SW 1271 (cell line): ENCODE data around the gene ZFC3H1.

Experiments
- DNase-seq, 2 experiments: peaks; one replicate each; lab custom pipeline; 2025; lab: John Stamatoyannopoulos, UW

The ZFC3H1 gene

DNA sequence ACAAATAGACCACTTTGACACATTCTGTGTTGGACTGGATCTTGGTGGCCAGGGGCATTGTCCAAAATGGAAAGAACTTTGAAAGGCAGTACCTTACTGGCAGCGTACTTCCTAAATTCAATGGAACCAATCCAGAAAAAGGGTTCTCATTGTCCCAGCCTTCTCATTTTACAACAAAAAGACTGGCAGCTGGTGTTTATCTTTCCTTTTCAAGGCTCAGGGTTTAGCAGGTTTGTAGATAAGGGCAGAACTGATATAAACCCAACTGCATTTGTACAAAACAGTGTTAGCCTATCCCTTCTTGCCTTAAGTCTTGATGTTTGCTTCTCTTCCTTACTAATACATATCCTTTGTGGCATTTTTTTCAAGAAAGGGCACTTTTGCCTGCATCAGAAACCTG lies 8.2 kb upstream of the ZFC3H1 start:
- DNase-seq = no peak

DNA sequence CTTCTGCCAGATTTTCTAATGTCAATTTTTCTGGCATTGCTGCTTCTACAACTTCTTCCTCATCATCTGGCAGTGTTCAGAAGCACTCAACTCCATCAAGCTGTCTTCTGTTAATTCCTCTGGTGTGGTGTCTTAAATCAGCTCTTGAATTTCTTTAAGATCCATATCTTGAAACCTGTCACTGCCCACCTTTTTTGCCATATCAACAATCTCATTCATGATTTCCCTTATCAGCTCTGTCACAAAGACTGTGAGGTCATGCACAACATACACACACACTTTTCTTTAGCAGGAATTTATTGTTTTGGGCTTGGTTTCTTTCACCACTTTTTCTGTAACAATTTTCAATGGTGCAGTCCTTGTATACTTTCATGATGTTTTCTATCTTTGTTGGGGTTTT lies 7.7 kb upstream of the ZFC3H1 start:
- no peak for DNase-seq

DNA sequence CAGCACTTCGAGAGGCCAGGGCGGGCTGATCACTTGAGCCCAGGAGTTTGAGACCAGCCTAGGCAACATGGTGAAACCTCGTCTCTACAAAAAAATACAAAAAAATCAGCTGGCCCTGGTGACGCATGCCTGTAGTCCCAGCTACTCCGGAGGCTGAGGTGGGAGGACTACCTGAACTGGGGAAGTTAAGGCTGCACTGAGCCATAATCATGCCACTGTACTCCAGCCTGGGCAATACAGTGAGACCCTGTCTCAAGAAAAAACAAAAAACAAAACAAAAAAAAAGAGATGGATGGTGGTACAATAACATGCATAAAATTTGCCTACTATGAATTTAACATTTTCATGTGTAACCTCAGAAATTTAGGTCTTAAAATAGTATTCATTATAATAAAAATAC lies 2.6 kb upstream of the ZFC3H1 start:
- DNase-seq = no peak

DNA sequence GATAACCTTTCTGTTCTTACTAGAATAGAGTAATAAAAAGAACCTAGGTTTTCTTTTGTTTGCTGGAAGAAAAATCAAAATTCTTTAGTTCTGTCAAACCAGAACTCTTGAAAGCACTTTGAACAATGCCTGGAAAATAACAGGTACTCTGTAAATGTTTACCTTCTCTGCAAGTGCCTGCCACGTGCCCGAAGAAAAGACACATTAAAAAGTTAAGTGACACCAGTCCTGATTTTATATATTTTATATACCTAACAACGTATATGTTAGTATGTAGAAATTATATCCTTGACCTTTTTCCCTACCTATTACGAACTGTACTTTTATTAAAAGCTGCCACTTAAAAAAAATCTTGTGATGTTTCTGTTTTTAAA lies 1.4 kb upstream of the ZFC3H1 start:
- DNase-seq = no peak

DNA sequence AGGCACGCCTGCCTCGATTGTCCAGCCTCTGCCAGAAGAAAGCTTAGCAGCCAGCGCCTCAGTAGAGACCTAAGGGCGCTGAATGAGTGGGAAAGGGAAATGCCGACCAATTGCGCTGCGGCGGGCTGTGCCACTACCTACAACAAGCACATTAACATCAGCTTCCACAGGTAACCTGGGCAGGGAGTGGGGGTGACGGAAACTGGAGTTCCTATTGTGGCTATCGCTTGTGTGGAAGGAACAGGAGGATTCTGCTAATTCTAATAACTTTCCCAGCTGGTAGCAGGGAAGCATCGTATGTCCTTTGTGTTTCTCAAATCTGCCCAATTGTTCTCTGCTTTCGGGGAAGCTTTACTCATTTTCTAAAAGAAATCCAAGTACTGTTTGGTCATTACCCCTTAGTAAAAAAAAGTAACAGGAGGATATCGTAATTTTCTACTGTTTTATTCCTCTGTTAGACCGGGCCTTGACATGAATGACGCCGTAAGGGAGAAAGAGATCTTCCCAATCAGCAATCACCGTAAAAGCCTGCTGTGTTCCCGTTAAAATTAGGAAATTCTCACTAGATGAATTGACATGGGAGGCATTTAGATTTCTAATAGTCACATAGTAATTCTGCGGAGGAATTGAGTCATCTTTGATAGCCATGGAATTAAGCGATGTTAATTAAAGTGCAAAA lies 902 bp upstream of the ZFC3H1 start:
- no peak for DNase-seq

DNA sequence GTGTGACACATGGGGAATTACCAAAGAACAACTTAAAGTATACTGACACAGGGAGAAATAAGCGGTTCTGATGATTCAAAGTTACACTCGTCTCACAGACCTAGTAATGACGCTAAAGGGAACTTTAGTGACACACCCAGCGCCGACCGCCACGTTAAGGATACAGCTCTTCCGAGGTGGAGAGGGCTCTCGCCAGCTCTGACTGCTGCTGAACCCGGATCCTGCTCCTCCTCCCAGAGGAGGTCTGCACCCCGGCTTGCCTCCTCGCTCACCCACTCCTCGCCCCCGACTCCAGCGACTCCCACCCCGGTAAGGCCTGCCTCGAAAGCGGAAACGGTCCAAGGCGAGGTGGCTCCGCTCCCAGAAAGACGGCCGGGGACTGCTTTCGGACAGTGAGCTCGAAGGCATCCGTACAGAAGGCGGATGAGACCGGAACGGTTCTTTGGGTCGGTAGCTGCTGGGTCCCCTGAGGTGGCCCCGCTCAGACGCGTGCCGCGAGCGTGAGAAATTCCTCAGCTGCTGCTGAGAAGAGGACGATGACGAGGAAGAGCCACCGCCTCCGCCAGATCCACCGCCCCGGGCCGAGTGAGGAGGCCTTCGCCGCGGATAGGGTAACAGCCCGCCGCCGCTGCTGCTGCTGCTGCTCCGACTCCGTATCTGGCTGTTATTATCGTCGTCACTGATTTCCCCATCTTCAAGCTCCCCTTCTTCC lies 643 bp downstream of the ZFC3H1 start:
- peak in 1 of 2 experiments; percentile 63 for DNase-seq

DNA sequence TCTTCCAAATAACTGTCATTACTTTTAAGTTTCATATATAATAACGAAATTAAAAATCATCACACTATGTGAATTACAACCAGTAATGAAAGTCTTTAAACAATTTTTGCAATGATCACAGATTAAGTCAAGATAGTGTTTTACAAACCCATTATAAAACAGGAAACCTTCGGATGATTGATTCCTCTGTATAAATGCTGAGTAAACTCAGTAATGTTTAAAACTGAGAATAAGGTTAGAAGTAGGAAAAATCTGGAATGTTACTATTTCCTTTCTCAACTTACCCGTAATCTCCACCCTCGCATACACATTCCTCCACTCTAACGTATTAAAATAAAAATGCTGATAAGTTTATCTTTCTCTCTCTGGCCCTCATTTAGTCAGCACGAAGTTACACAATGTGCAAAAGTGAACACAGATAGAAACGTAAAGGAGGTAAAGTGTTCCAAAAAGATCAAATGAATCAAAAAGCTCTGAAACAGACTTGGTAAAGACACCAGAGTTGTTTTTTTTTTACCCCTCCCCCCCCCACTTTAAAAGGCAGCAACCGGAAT lies 1.6 kb downstream of the ZFC3H1 start:
- DNase-seq = no peak

DNA sequence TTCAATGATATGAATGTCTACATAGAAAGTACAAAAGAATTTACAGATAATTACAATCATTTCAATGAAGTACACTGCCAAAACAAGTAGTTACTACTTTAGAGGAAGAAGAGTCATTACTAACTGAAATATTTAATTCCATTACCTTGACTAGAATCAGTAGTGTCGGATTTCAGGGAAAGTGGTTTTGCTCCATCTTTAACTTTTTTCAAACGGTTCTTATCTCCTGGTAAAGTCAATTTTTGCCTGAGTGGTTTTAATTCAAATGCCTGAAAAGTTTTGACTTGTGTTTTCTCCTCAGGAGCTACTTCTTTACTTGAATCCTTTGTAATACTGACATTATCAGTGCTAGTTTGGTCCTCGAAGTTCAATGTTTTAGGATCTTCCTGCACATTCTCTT lies 6.9 kb downstream of the ZFC3H1 start:
- no peak for DNase-seq

DNA sequence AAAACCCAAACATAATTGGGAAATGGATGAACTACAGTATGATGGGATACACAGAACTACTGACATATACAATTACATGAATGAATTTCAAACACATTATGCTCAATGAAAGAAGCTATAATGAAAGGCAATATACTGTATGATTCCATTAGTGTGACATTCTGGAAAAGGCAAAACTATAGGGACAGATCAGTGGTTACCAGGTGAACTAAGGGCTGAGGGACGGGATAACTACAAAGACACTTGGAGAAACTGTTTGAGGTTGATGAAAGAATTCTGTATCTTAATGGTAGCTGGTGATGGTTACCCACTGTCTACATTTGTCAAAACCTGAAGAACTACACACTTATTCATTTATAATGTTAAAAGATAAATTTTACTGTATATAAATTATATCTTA lies 7.7 kb downstream of the ZFC3H1 start:
- DNase-seq = no peak

DNA sequence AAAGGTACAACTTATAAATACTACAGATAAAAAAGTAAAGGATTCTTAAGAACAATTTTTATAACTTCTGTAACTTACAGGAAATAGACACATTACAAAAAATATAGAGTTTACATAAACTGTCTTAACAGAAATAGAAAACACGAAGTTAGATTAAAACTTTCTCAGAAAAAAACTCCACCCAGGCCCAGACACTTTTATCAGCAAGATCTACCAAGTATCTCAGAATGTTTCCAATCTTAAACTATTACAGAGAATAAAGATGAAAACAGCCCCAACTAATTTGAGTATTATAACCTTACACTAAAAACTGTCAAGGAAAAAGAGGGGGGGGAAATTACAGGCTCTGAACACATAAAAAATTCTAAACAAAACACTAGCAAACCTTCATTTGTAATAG lies 8.2 kb downstream of the ZFC3H1 start:
- no peak for DNase-seq

DNA sequence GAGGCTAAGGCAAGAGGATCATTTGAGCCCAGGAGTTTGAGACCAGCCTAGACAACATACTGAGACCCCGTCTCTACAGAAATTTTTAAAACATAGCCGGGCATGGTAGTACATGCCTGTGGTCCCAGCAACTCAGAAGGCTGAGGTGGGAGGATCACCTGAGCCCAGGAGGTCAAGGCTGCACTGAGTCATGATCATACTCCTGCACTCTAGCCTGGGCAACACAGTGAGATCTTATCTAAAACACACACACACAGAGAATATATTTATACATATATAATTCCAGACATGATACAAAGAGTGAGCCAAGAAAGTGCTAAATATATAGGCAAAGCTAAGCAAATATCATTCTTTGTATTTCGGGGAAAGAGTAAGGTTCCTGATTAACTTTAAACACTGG lies 9.4 kb downstream of the ZFC3H1 start:
- DNase-seq = no peak

DNA sequence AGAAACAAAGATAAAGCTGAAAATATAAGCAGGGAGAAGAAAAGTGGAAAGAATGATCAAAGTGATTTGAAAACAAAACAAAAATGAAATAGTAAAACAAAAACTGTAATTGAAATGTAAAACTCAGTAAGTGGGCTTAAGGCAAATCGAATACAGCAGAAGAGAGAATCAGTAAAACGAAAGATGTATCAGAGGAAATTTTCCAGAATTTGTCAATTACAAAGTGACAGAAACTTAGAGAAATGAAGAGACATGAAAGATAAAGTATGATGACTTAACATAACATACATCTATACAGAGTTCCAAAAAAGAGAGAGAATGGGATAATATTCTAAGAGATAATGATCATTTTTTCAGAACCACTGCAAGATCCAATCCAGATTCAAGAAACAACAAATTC lies 10.5 kb downstream of the ZFC3H1 start:
- DNase-seq = no peak

DNA sequence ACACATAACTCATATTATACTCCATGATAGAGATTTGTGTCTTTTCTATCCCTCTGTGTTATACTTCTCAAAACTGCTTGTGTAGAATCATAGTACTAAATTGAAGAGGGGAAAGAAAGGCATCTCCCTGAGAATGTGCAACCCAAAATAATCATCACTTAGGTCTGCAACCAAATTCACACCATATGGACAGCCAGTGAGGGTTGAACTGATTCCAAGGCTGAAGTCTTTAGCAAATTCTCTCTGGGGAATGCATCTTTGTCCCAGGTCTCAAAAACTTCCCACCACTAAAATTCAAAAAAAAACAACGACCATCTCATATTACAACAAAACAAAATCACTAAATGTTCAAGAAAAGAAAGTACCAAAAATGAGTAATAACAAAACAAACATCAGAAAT lies 11.0 kb downstream of the ZFC3H1 start:
- DNase-seq = no peak

DNA sequence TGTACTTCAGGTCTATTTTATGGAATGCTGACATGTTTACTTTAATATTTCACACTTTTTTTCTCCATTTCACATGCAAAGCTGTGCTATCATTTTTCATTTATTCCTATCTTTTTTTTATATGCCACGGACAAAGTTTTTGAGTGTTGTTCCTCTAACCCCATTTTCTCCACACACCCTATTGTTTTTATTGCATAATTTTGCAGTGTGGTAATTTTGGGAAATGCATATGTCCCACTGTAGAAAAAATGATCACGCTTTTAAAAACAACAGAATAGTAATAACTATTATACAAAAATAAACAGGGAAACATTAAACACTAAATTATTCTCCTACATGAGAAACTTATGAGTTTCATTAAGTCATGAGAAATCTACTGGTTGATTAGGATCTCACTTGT lies 14.2 kb downstream of the ZFC3H1 start:
- DNase-seq = no peak

DNA sequence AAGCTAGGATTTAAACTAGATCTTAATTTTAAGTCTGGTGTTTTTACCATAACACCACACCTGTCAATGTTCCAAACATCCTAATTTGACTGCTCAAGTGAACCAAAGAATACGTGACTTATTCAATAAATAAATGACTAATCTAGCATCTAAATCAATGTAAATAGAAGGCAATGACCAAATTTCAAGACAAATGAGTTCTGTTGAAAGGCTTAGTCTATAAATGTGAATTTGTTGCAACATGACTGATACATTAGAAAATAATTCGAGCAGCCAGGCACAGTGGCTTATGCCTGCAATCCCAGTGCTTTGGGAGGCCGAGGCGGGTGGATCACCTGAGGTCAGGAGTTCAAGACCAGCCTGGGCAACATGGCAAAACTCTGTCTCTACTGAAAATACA lies 15.1 kb downstream of the ZFC3H1 start:
- no peak for DNase-seq

DNA sequence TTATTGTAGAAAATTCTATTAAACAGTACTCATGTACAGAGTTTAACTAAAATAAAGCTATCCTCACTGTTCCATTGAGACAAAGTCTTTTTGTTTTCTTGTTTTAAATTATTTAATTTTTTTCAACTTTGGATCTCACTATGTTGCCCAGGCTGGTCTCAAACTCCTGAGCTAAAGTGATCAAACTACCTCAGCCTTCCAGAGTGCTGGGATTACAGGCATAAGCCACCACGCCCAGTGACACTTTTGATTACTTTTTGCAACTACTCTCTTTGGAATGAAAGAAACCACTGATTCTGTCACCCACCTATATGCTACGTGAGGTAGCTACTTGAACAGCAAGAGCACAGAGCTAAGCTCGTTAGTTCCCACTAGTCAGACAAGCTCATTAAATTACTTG lies 17.1 kb downstream of the ZFC3H1 start:
- DNase-seq = no peak

DNA sequence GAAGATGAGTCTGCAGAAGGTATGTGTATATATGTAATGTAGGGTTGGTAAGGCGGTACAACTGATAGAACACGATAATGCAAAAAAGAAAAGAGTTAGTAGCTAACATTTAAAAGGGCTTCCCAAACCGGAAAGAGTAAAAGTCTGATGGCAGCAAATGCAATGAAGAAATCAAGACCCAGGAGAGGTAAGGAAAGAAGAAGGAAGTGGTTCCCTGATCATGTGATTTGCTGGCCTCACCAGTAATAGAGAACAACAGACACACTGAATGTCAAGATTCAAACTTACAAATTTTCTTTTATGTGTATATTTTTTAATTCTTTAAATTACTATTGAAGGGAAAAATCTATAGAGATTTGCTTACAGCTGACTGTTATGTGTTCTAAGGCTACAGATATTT lies 18.4 kb downstream of the ZFC3H1 start:
- DNase-seq = no peak

DNA sequence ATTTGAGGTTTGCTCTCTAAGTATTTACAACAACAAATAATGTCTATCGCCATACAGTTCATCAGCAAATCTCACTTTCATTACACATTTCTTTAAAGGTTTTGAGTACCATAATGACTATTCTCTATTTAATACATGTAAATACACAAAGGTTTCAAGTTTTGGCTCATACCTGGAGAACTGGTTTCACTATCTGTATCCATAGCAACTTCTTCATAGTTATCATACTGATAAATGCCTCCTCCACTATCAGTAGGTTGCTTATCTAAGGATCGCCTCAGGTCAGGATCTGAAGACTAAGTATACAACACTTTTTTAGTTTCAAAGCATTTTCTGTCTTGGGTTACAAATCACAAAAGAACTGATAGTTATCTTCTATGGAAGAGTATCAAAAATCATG lies 21.4 kb downstream of the ZFC3H1 start:
- no peak for DNase-seq

DNA sequence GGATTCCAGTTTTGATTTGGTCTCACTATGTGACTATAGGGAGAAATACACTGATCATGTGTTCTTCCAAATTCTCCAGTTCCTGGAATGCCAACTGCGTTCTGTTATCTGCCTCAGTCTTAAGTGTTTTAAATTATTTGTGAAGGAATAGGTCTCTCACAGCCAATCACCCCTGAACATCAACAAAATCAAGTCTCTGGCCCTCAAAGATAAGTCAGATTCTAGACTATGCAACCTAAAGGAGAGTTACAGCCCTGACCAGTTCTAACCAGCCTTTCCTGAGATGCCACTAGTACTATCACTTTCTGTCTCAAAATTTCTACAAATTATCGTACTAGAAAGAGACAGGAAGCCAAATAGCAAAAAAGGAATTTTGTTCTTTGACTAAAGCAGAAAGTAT lies 22.3 kb downstream of the ZFC3H1 start:
- DNase-seq = no peak

DNA sequence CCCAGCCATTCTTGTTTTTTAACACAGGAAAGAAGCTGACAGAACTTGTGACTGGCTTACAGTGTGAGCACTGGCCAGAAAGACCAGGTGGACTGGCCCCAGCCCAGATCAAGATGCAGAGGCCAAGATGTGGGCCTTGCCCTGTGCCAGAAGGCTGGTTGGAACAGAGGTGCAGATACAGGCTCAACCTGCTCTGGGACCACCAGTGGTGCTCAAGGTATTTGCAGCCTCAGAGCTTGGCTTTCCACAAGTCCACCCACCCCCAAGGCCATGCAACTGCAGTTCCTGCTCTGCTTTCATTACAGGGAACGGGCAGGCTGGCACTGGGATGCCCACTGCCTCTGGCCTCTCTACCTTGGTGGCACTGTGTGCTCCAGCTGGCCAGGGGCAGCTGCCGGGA lies 23.3 kb downstream of the ZFC3H1 start:
- no peak for DNase-seq

DNA sequence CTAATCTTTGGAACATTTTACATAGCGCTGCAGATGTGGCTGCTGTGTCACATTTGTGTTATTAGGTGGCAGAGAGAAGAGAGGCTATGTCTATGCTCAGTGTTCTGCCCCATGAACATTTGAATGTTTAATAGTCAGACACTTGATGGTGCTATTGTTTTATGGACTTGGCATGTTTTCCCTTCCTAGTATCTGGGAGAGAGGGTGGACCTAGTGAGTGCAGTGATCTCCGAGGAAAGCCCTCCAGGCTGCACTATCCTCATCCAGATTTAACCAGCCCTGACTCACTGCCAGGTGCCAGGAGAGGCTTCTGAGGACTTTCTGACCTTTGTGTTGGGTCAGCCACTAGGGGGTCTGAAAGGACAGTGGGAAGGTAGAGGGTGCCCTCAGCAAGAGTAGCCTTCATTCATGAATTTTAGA lies 24.3 kb downstream of the ZFC3H1 start:
- DNase-seq = peak in 1 of 2 experiments; percentile 8

DNA sequence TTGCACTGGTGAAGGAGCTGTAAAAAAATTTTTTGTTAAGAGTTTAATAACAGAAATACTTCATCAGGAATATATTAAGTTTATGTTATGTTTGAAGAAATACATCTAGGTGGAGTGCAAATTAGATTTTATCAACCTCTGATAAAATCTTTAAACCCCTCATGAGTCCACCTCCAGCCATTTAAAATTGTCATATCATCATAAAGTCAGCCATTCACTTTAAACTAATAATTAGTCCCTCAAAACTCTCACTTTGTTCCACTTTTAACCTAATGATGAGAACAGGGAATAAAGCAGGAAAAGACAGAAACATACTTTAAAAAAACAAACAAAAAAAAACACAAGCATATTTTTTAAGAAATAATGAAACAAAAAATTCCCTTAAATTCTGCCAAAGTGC lies 25.1 kb downstream of the ZFC3H1 start:
- DNase-seq = no peak

DNA sequence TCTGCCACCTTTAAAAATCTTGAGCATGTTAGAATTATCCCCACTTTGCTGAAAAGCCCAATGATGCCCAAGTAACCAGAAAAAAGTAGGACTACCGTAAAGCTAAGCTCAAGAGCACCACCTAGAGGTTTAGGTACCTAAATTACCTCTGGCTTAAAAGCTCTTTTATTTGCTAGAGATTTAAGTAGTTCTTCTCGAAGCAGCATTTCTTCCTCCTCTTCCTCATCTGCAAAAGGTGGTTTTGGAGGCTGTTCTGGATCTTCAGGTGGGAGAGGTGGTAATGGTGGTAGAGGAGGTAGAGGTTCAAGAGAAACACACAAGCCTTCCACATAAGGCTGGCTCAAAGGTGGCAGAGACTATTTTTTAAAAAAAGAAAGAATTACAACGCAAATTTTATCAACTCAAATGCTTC lies 26.9 kb downstream of the ZFC3H1 start:
- peak in 1 of 2 experiments; percentile 59 for DNase-seq
